SK-N-SH (cell line): Measurements from ENCODE around the gene CAMK2D. TPM values are rescaled to one million over a fixed set of nuclear protein-coding genes. Genes with fewer than 3 reads are reported as not detected.

ENCODE experiments used
- CTCF ChIA-PET: fragments of 300-600, 350-600 bp; formaldehyde crosslinking; extraction: SDS; loops from one replicate; lab custom pipeline; 2021; lab: Yijun Ruan, JAX
- POLR2A ChIA-PET: fragments of 350-600 bp; sonication (Branson Sonifier 250); formaldehyde crosslinking; extraction: SDS; loops from one replicate; lab custom pipeline; 2020; ENCODE audit warnings: antibody characterized with exemption, inconsistent platforms; lab: Yijun Ruan, JAX
- DNase-seq: peaks from one replicate; pipeline ENCODE4 v3.0.0; 2012
- H2AFZ ChIP-seq: fragments of 200-600 bp; sonication (generic); 2 replicates; pipeline ENCODE4 v1.8.1; 2016; ENCODE audit warnings: antibody characterized with exemption, mild to moderate bottlenecking, low read depth
- H3F3A ChIP-seq: fragments of 200-600 bp; sonication (generic); replicated peaks from 2 replicates; pipeline ENCODE3; 2016; ENCODE audit warnings: antibody characterized with exemption, mild to moderate bottlenecking; ENCODE audit not compliant: insufficient read depth
- H3K27ac ChIP-seq, 2 experiments: fragments of 200-500 bp in 1 of 2; fragments of 200-600 bp in 1 of 2; sonication (Bioruptor generic) in 1 of 2; sonication (generic), shearing (Covaris generic) in 1 of 2; 2 replicates each; pipeline versions ENCODE4 v1.5.1 to v1.6.1; 2014 to 2016; ENCODE audit warnings: low read depth in 2 of 2, inconsistent platforms in 1 of 2, low read length in 1 of 2, mild to moderate bottlenecking in 1 of 2, mixed read lengths in 1 of 2
- H3K27me3 ChIP-seq: fragments of 200-600 bp; sonication (generic), shearing (Covaris generic); 2 replicates; pipeline ENCODE4 v1.6.1; 2016; ENCODE audit warnings: mixed run types; ENCODE audit not compliant: insufficient read depth
- H3K36me3 ChIP-seq, 2 experiments: fragments of 200-500 bp in 1 of 2; fragments of 200-600 bp in 1 of 2; sonication (Bioruptor generic) in 1 of 2; sonication (generic) in 1 of 2; replicated peaks in 1 of 2; 2 replicates each; pipeline versions ENCODE3 to v1.5.1; 2014 to 2016; ENCODE audit warnings: low read length in 1 of 2, mild to moderate bottlenecking in 1 of 2; ENCODE audit not compliant: insufficient read depth in 2 of 2, control insufficient read depth in 1 of 2
- H3K4me1 ChIP-seq, 2 experiments: fragments of 200-500 bp in 1 of 2; fragments of 200-600 bp in 1 of 2; sonication (Bioruptor generic) in 1 of 2; sonication (generic), shearing (Covaris generic) in 1 of 2; 2 replicates each; pipeline versions ENCODE4 v1.5.1 to v1.6.1; 2014 to 2016; ENCODE audit warnings: low read depth in 1 of 2, low read length in 1 of 2, mixed run types in 1 of 2; ENCODE audit not compliant: insufficient read depth in 2 of 2, control insufficient read depth in 1 of 2
- H3K4me2 ChIP-seq: fragments of 200-600 bp; sonication (generic), shearing (Covaris generic); 2 replicates; pipeline ENCODE4 v1.6.1; 2017; ENCODE audit warnings: mixed run types
- H3K4me3 ChIP-seq, 2 experiments: fragments of 200-500 bp in 1 of 2; fragments of 200-600 bp in 1 of 2; sonication (Bioruptor generic) in 1 of 2; sonication (generic), shearing (Covaris generic) in 1 of 2; 2 replicates each; pipeline versions ENCODE4 v1.5.1 to v1.8.1; 2014 to 2016; ENCODE audit warnings: low read depth in 2 of 2, inconsistent platforms in 1 of 2, low read length in 1 of 2, mild to moderate bottlenecking in 1 of 2, mixed read lengths in 1 of 2, moderate library complexity in 1 of 2
- H3K79me2 ChIP-seq: fragments of 200-600 bp; sonication (generic); 2 replicates; pipeline ENCODE4 v1.8.1; 2017; ENCODE audit warnings: mild to moderate bottlenecking; ENCODE audit not compliant: insufficient read depth
- H3K9ac ChIP-seq: fragments of 200-600 bp; sonication (generic); 2 replicates; pipeline ENCODE4 v1.6.1; 2017; ENCODE audit warnings: mixed run types
- H3K9me2 ChIP-seq: fragments of 200-600 bp; sonication (generic); 2 replicates; pipeline ENCODE4 v1.6.1; 2017; ENCODE audit warnings: mixed run types
- H3K9me3 ChIP-seq: fragments of 200-600 bp; sonication (generic); 2 replicates; pipeline ENCODE4 v1.6.1; 2017; ENCODE audit warnings: mixed run types, mild to moderate bottlenecking, moderate library complexity
- H4K20me1 ChIP-seq: fragments of 200-600 bp; sonication (generic); 2 replicates; pipeline ENCODE4 v1.6.1; 2017; ENCODE audit warnings: mild to moderate bottlenecking, mixed run types; ENCODE audit not compliant: insufficient read depth
- ELF1 ChIP-seq: IDR thresholded peaks from 2 replicates; pipeline ENCODE4 v1.4.0; 2012
- EP300 ChIP-seq, 2 experiments: IDR thresholded peaks; 2 replicates each; pipeline versions ENCODE4 v1.4.0 to v1.6.1; 2012; ENCODE audit warnings: borderline replicate concordance in 1 of 2, low read depth in 1 of 2, low read length in 1 of 2
- FOSL2 ChIP-seq: IDR thresholded peaks from 2 replicates; pipeline ENCODE4 v1.4.0; 2012; ENCODE audit warnings: low read depth, mild to moderate bottlenecking, moderate library complexity, borderline replicate concordance
- FOXJ3 ChIP-seq: sonication (generic); formaldehyde crosslinking; IDR thresholded peaks from 2 replicates; pipeline ENCODE4 v1.5.1; 2020; ENCODE audit warnings: mild to moderate bottlenecking, missing genetic modification reagents
- GABPA ChIP-seq: IDR thresholded peaks from 2 replicates; pipeline ENCODE4 v1.4.0; 2012; ENCODE audit warnings: low read depth, mild to moderate bottlenecking
- IRF3 ChIP-seq: fragments of 150-350 bp; IDR thresholded peaks from 2 replicates; pipeline ENCODE4 v1.6.1; 2016; ENCODE audit warnings: mild to moderate bottlenecking, low read depth, low read length
- JUND ChIP-seq: IDR thresholded peaks from 2 replicates; pipeline ENCODE4 v1.4.0; 2012
- MEF2A ChIP-seq: IDR thresholded peaks from 2 replicates; pipeline ENCODE4 v1.4.0; 2012; ENCODE audit warnings: low read depth, borderline replicate concordance
- PBX3 ChIP-seq: IDR thresholded peaks from 2 replicates; pipeline ENCODE4; 2012
- RAD21 ChIP-seq: IDR thresholded peaks from 2 replicates; pipeline ENCODE4 v1.6.1; 2012; ENCODE audit warnings: mild to moderate bottlenecking, low read length
- RCOR1 ChIP-seq: fragments of 150-350 bp; IDR thresholded peaks from 2 replicates; pipeline ENCODE4 v1.6.1; 2017; ENCODE audit warnings: antibody characterized with exemption, low read length
- SMC3 ChIP-seq: IDR thresholded peaks from 2 replicates; pipeline ENCODE4 v1.6.1; 2012; ENCODE audit warnings: low read depth, low read length, improper control_type of control experiment
- TAF1 ChIP-seq: IDR thresholded peaks from 2 replicates; pipeline ENCODE4 v1.6.1; 2012; ENCODE audit warnings: low read depth, mild to moderate bottlenecking, low read length, moderate library complexity, borderline replicate concordance
- TCF12 ChIP-seq: IDR thresholded peaks from 2 replicates; pipeline ENCODE4 v1.4.0; 2012
- TEAD4 ChIP-seq: IDR thresholded peaks from 2 replicates; pipeline ENCODE4 v1.4.0; 2012; ENCODE audit warnings: mild to moderate bottlenecking, borderline replicate concordance; ENCODE audit not compliant: insufficient read depth
- WGBS: methylation state at CpG from one replicate; pipeline ENCODE4 v1.1.6; 2017; ENCODE audit warnings: low lambda C conversion rate; 5-methylcytosine and 5-hydroxymethylcytosine counted together
- polyA plus RNA-seq, 3 experiments: library from polyadenylated mRNA; depleted of rRNA; stranded (reverse); fragments of >200 nt; gene quantifications; 2 replicates each; pipeline ENCODE4 v1.2.3, GENCODE V29; 2012
- TF ChIP-seq, protein P1 (sequence below): IDR thresholded peaks from 2 replicates; pipeline ENCODE4 v1.4.0; 2012; ENCODE audit warnings: low read depth, borderline replicate concordance
- TF ChIP-seq, protein P2 (sequence below): IDR thresholded peaks from 2 replicates; pipeline ENCODE4 v1.4.0; 2012; ENCODE audit warnings: low read depth, borderline replicate concordance

CAMK2D gene
- polyA plus RNA-seq, 1 of the 3 experiments (the other 2 are of a cell fraction), result 17.0 TPM

DNA sequence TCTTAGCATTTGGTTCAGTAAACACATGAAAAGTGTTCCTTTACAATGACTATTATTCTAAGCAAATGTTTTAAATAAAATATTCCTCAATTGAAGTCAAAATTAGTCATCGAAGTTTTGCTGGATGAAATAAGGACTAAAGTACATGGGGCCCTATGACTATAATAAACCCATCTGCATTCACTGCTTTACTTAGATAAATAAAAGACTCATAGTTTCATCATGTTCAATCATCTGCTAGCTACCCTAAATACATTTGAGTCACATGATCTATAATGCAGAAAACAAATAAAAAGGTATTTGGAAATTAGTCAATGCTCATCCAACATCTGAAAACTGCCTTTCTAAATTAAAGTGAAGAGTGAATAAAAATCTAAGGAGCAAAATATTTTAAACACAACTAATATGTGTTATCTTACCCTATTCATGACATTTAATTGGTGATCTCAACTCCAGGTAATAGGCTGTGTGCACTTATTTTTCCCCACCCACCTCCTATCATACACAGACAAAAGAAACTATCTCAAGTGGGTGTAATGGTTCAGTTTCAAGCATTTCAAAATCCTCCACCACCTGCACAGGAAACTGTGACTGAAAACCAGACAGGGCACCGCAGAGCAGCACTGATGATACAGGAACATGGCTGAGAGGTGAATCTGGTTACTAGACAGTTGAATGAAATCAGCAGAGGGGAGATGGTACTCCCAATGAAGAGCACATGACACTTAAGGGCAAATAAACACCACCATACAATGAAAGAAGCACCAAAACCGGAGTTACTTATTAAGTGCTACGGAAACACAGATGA lies 78.6 kb downstream of the CAMK2D start:
- CTCF ChIA-PET, result no interaction called here
- H3K4me3 ChIP-seq, result no peak overlapping the region
- peaks cover 68% of the 10 kb centered on the region for H3K79me2 ChIP-seq
- no peaks in the 10 kb centered on the region for H4K20me1 ChIP-seq
- no peak overlapping the region for H3K4me2 ChIP-seq
- TF ChIP-seq TCF12 (peak; percentile 21; the same call in 1 of the 2 replicates), TAF1 (no peak), JUND (peak; percentile 39), FOXJ3 (no peak), RCOR1 (no peak), EP300 (IDR thresholded peaks at IDR 0.05; ENCODE audit: borderline replicate concordance in 1 of 2, low read depth in 1 of 2, low read length in 1 of 2) (no peak), MEF2A (0 out of 2 replicates have a peak, but pooled peaks have one; percentile 17), PBX3 (peak; percentile 21; the same call in 1 of the 2 replicates), FOSL2 (0 out of 2 replicates have a peak, but pooled peaks have one; percentile 31), TEAD4 (0 out of 2 replicates have a peak, but pooled peaks have one; percentile 15)
- TF ChIP-seq, protein P1, sequence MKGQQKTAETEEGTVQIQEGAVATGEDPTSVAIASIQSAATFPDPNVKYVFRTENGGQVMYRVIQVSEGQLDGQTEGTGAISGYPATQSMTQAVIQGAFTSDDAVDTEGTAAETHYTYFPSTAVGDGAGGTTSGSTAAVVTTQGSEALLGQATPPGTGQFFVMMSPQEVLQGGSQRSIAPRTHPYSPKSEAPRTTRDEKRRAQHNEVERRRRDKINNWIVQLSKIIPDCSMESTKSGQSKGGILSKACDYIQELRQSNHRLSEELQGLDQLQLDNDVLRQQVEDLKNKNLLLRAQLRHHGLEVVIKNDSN, result 0 out of 2 replicates have a peak, but pooled peaks have one; percentile 28
- TF ChIP-seq, protein P2, sequence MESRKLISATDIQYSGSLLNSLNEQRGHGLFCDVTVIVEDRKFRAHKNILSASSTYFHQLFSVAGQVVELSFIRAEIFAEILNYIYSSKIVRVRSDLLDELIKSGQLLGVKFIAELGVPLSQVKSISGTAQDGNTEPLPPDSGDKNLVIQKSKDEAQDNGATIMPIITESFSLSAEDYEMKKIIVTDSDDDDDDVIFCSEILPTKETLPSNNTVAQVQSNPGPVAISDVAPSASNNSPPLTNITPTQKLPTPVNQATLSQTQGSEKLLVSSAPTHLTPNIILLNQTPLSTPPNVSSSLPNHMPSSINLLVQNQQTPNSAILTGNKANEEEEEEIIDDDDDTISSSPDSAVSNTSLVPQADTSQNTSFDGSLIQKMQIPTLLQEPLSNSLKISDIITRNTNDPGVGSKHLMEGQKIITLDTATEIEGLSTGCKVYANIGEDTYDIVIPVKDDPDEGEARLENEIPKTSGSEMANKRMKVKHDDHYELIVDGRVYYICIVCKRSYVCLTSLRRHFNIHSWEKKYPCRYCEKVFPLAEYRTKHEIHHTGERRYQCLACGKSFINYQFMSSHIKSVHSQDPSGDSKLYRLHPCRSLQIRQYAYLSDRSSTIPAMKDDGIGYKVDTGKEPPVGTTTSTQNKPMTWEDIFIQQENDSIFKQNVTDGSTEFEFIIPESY, result no peak
- peaks cover 6 to 17% of the 10 kb centered on the region in 2 experiments; a peak in 3 of 4 replicates for H3K4me1 ChIP-seq
- no peak overlapping the region for H3K9ac ChIP-seq
- H3K27me3 ChIP-seq, result no peaks in the 10 kb centered on the region
- H3K27ac ChIP-seq, result peak overlapping the region in 1 of 2 experiments; percentile 58; a peak in 2 of 4 replicates
- H3F3A ChIP-seq, result peaks cover 29% of the 10 kb centered on the region
- H3K9me3 ChIP-seq, result no peaks in the 10 kb centered on the region
- no peak for DNase-seq
- no peaks in the 10 kb centered on the region for H3K9me2 ChIP-seq
- WGBS, result 96% methylated on average over 4 of the region's 4 CpGs
- H3K36me3 ChIP-seq, result peaks cover 0 to 32% of the 10 kb centered on the region in 2 experiments
- POLR2A ChIA-PET, result no interaction called here
- H2AFZ ChIP-seq, result no peak overlapping the region

- Histone ChIP-seq H3K27me3 (no peaks in the 10 kb centered on the region), H3K9ac (no peak overlapping the region), H3K79me2 (peaks cover 53% of the 10 kb centered on the region), H3K4me1 (peaks cover 3 to 30% of the 10 kb centered on the region in 2 experiments; a peak in 3 of 4 replicates), H3K4me3 (no peak overlapping the region), H3F3A (peaks cover 18% of the 10 kb centered on the region), H3K4me2 (no peak overlapping the region), H3K9me3 (no peaks in the 10 kb centered on the region), H3K36me3 (peaks cover 0 to 34% of the 10 kb centered on the region in 2 experiments), H2AFZ (no peak overlapping the region), H4K20me1 (peaks cover 9% of the 10 kb centered on the region), H3K27ac (no peak overlapping the region), H3K9me2 (no peaks in the 10 kb centered on the region)
- ChIA-PET POLR2A (no interaction called here), CTCF (interaction anchor here (1.2 kb wide), 1 partner anchor 18 kb away, joined by 3 read pairs; no protein-coding TSS in a partner anchor)
- no peak for DNase-seq
- TF ChIP-seq MEF2A (no peak), GABPA (no peak), FOSL2 (no peak), ELF1 (no peak), SMC3 (no peak), TCF12 (no peak), JUND (no peak), IRF3 (no peak), RAD21 (no peak), PBX3 (no peak)
- TF ChIP-seq, protein P1, result no peak
Observed at GRCh38 chr4:113678641-113679040, 82.9 kb downstream of the CAMK2D start.
